SIG-M5 treated with dmso at 0.1 percent for 504 hours (cell line): ENCODE measurements around the gene UQCC5.

Source experiments
- DNase-seq: peaks from one replicate; lab custom pipeline; 2025; ENCODE audit not compliant: unreplicated experiment; lab: John Stamatoyannopoulos, UW

The UQCC5 gene

GRCh38 chr3:52536369-52537164 is at the start of gene UQCC5:
TSS of gene UQCC5 (plus strand) at chr3:52536605. CDS start at chr3:52536756, 151 bp downstream.
- DNase-seq = peak; percentile 96

GRCh38 chr3:52487050-52487787 is 49.2 kb upstream of the UQCC5 start:
- no peak for DNase-seq

- no peak for DNase-seq
Observed at GRCh38 chr3:52487788-52488691, 48.4 kb upstream of the UQCC5 start.

GRCh38 chr3:52488746-52489145 is 47.7 kb upstream of the UQCC5 start:
- no peak for DNase-seq

GRCh38 chr3:52489453-52489852 is 47.0 kb upstream of the UQCC5 start:
- no peak for DNase-seq

- no peak for DNase-seq
Observed at GRCh38 chr3:52490035-52490938, 46.1 kb upstream of the UQCC5 start.

GRCh38 chr3:52490939-52491526 is 45.4 kb upstream of the UQCC5 start:
- no peak for DNase-seq

GRCh38 chr3:52492059-52492458 is 44.3 kb upstream of the UQCC5 start:
- no peak for DNase-seq

- no peak for DNase-seq
Observed at GRCh38 chr3:52493232-52494017, 43.0 kb upstream of the UQCC5 start.

GRCh38 chr3:52494445-52494844 is 42.0 kb upstream of the UQCC5 start:
- no peak for DNase-seq

- DNase-seq = no peak
Observed at GRCh38 chr3:52494886-52495495, 41.4 kb upstream of the UQCC5 start, which contains the start of gene STAB1. TSS of gene STAB1 (plus strand) at chr3:52495338. CDS start at chr3:52495414, 76 bp downstream.

GRCh38 chr3:52495777-52496602 is 40.4 kb upstream of the UQCC5 start:
- no peak for DNase-seq

- peak; percentile 99 for DNase-seq
Observed at GRCh38 chr3:52498137-52499054, 38.0 kb upstream of the UQCC5 start.

- DNase-seq = no peak
Observed at GRCh38 chr3:52501046-52501445, 35.4 kb upstream of the UQCC5 start.

- DNase-seq = no peak
Observed at GRCh38 chr3:52502001-52502400, 34.4 kb upstream of the UQCC5 start.

- no peak for DNase-seq
Observed at GRCh38 chr3:52502808-52503350, 33.5 kb upstream of the UQCC5 start.
